Panc1 (cell line): ENCODE results near the gene SMAD3. TPM values are rescaled to one million over a fixed set of nuclear protein-coding genes. Genes with fewer than 3 reads are reported as not detected.

Experiments used
- ATAC-seq: fragments of 200-7000 bp; cut with Tn5 transposase; 2 replicates; pipeline ENCODE4 v1.9.1; 2020; ENCODE audit warnings: mild to moderate bottlenecking, moderate library complexity
- BruUV-seq: library from RNA; stranded (reverse); fragments of 400-500 nt; replicated peaks from 2 replicates; lab custom pipeline; 2021; lab: Mats Ljungman, UMichigan
- CTCF ChIA-PET: fragments of 300-600 bp; sonication (Branson Sonifier 250); formaldehyde crosslinking; loops from one replicate; lab custom pipeline; 2022; ENCODE audit warnings: antibody characterized with exemption; lab: Charles Lee
- POLR2A ChIA-PET: fragments of 300-600 bp; sonication (Branson Sonifier 250); formaldehyde crosslinking; loops from one replicate; lab custom pipeline; 2022; ENCODE audit warnings: antibody characterized with exemption; lab: Charles Lee
- DNase-seq: peaks from one replicate; pipeline ENCODE4 v3.0.0-alpha.2; 2010; ENCODE audit warnings: low read depth, low spot score
- H3K27ac ChIP-seq: 2 replicates; pipeline ENCODE4 v1.5.1; 2011; ENCODE audit warnings: mild to moderate bottlenecking, low read length, inconsistent platforms
- H3K27me3 ChIP-seq: fragments of 200-500 bp; sonication (Bioruptor generic); 2 replicates; pipeline ENCODE4 v1.6.0; 2014; ENCODE audit warnings: low read length, inconsistent platforms; ENCODE audit not compliant: control insufficient read depth, insufficient read depth
- H3K36me3 ChIP-seq: fragments of 200-500 bp; sonication (Bioruptor generic); 2 replicates; pipeline ENCODE4 v1.5.1; 2014; ENCODE audit warnings: inconsistent platforms, mild to moderate bottlenecking, low read length, moderate library complexity; ENCODE audit not compliant: control insufficient read depth, insufficient read depth
- H3K4me1 ChIP-seq: 2 replicates; pipeline ENCODE4 v1.5.1; 2011; ENCODE audit warnings: inconsistent platforms, mild to moderate bottlenecking, low read length, moderate library complexity; ENCODE audit not compliant: control insufficient read depth, insufficient read depth
- H3K4me3 ChIP-seq, 2 experiments: 2 replicates each; pipeline ENCODE4 v1.5.1; 2011 to 2012; ENCODE audit warnings: low read depth in 2 of 2, low read length in 2 of 2, mild to moderate bottlenecking in 2 of 2, inconsistent platforms in 1 of 2, moderate library complexity in 1 of 2
- H3K9me3 ChIP-seq: fragments of 200-500 bp; sonication (Bioruptor generic); 2 replicates; pipeline ENCODE4 v1.5.1; 2014; ENCODE audit warnings: low read depth, mild to moderate bottlenecking, inconsistent platforms, low read length, moderate library complexity; ENCODE audit not compliant: control insufficient read depth, insufficient read depth
- POLR2AphosphoS5 ChIP-seq: IDR thresholded peaks from 2 replicates; pipeline ENCODE4 v1.6.1; 2012; ENCODE audit warnings: mild to moderate bottlenecking, low read depth, low read length, moderate library complexity
- SIN3A ChIP-seq: IDR thresholded peaks from 2 replicates; pipeline ENCODE4 v1.6.1; 2012; ENCODE audit warnings: low read depth, mild to moderate bottlenecking, low read length, moderate library complexity, borderline replicate concordance; ENCODE audit not compliant: insufficient read depth
- TCF7L2 ChIP-seq: IDR thresholded peaks from 2 replicates; pipeline ENCODE4 v1.6.1; 2011; ENCODE audit warnings: mild to moderate bottlenecking, low read depth, low read length, inconsistent platforms
- in situ Hi-C: cut with HindIII; loops from 2 replicates; pipeline ENCODE4 v1.10.0; 2016; ENCODE audit warnings: low sequenced_read_pairs, low pct_unique_long_range_greater_than_20kb
- intact Hi-C: fragments of 100-400 bp; cut with micrococcal nuclease; formaldehyde crosslinking; loops from one replicate; pipeline ENCODE4 v1.10.0; 2022; ENCODE audit not compliant: unreplicated experiment
- total RNA-seq: library from RNA; stranded (reverse); gene quantifications from one replicate; pipeline ENCODE4 v1.2.1, GENCODE V29; 2021; ENCODE audit not compliant: unreplicated experiment
- TF ChIP-seq, protein P1 (sequence below), 2 experiments: IDR thresholded peaks; 2 replicates each; pipeline ENCODE4 v1.6.1; 2011 to 2012; ENCODE audit warnings: low read depth in 2 of 2, control low read depth in 1 of 2, low read length in 1 of 2, mild to moderate bottlenecking in 1 of 2, moderate library complexity in 1 of 2; ENCODE audit not compliant: insufficient read depth in 1 of 2
- TF ChIP-seq, protein P2 (sequence below): fragments of 450-650 bp; IDR thresholded peaks from 2 replicates; pipeline ENCODE4 v1.5.1; 2017; ENCODE audit warnings: mild to moderate bottlenecking

Gene SMAD3
- total RNA-seq, 1 experiment from 2014 or later = 394 TPM

DNA sequence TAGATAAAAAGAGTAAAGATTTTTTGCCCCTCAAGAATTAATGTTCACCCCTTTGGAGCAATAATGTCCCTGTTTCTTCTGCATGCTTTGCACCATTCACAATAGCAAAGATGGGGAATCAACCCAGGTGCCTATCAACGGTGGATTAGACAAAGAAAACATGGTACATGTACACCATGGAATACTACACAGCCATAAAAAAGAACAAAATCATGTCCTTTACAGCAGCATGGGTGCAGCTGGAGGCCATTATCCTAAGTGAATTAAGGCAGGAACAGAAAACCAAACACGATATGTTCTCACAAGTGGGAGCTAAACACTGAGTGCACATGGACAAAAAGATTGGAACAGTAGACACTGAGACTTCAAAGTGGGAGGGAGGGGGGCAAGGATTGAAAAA is 153.9 kb downstream of the SMAD3 start:
- H3K27me3 ChIP-seq = no peaks in the 10 kb centered on the region
- no TSS peak for BruUV-seq
- no peak for DNase-seq
- ChIA-PET CTCF (no interaction called here), POLR2A (no interaction called here)
- no peaks in the 10 kb centered on the region for H3K36me3 ChIP-seq
- ATAC-seq = no peak
- no peak overlapping the region for H3K27ac ChIP-seq
- no peaks in the 10 kb centered on the region for H3K9me3 ChIP-seq
- H3K4me3 ChIP-seq = no peak overlapping the region
- in situ Hi-C loops = no loop called here
- TF ChIP-seq SIN3A (no peak), TCF7L2 (no peak), POLR2AphosphoS5 (no peak)
- TF ChIP-seq, protein P1, sequence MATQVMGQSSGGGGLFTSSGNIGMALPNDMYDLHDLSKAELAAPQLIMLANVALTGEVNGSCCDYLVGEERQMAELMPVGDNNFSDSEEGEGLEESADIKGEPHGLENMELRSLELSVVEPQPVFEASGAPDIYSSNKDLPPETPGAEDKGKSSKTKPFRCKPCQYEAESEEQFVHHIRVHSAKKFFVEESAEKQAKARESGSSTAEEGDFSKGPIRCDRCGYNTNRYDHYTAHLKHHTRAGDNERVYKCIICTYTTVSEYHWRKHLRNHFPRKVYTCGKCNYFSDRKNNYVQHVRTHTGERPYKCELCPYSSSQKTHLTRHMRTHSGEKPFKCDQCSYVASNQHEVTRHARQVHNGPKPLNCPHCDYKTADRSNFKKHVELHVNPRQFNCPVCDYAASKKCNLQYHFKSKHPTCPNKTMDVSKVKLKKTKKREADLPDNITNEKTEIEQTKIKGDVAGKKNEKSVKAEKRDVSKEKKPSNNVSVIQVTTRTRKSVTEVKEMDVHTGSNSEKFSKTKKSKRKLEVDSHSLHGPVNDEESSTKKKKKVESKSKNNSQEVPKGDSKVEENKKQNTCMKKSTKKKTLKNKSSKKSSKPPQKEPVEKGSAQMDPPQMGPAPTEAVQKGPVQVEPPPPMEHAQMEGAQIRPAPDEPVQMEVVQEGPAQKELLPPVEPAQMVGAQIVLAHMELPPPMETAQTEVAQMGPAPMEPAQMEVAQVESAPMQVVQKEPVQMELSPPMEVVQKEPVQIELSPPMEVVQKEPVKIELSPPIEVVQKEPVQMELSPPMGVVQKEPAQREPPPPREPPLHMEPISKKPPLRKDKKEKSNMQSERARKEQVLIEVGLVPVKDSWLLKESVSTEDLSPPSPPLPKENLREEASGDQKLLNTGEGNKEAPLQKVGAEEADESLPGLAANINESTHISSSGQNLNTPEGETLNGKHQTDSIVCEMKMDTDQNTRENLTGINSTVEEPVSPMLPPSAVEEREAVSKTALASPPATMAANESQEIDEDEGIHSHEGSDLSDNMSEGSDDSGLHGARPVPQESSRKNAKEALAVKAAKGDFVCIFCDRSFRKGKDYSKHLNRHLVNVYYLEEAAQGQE (IDR thresholded peaks at IDR 0.05; ENCODE audit: insufficient read depth in 1 of 2, low read depth in 2 of 2, low read length in 1 of 2) = no peak
- TF ChIP-seq, protein P2, sequence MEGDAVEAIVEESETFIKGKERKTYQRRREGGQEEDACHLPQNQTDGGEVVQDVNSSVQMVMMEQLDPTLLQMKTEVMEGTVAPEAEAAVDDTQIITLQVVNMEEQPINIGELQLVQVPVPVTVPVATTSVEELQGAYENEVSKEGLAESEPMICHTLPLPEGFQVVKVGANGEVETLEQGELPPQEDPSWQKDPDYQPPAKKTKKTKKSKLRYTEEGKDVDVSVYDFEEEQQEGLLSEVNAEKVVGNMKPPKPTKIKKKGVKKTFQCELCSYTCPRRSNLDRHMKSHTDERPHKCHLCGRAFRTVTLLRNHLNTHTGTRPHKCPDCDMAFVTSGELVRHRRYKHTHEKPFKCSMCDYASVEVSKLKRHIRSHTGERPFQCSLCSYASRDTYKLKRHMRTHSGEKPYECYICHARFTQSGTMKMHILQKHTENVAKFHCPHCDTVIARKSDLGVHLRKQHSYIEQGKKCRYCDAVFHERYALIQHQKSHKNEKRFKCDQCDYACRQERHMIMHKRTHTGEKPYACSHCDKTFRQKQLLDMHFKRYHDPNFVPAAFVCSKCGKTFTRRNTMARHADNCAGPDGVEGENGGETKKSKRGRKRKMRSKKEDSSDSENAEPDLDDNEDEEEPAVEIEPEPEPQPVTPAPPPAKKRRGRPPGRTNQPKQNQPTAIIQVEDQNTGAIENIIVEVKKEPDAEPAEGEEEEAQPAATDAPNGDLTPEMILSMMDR = no peak
- no peaks in the 10 kb centered on the region for H3K4me1 ChIP-seq
- intact Hi-C loops = no loop called here

DNA sequence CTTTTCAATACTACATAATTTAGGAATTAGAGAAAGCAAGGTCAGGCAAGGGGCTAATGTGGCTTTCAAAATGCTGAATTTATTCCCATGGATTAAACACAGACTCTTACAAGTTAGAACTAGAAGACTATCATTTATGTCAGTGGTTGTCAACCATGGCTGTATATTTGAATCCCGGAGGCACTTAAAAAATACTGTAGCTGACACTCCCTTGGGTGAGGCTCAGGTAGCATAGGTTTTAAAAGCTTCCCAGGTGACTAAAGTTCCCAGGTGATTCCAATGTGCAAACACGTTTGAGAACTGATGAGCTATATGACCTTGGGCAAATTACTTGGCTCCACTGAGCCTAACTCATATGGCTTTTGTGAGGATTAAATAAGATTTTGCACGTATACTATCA is 159.5 kb downstream of the SMAD3 start:
- no peaks in the 10 kb centered on the region for H3K27me3 ChIP-seq
- no peaks in the 10 kb centered on the region for H3K4me1 ChIP-seq
- H3K4me3 ChIP-seq = no peak overlapping the region
- no TSS peak for BruUV-seq
- ATAC-seq (no peak), DNase-seq (no peak)
- no peaks in the 10 kb centered on the region for H3K9me3 ChIP-seq
- ChIA-PET CTCF (interaction anchor here (0.7 kb wide), 1 partner anchor 259 kb away, joined by 10 read pairs; no protein-coding TSS in a partner anchor), POLR2A (no interaction called here)
- no peak overlapping the region for H3K27ac ChIP-seq
- TF ChIP-seq, protein P1 (IDR thresholded peaks at IDR 0.05; ENCODE audit: insufficient read depth in 1 of 2, low read depth in 2 of 2, low read length in 1 of 2) = no peak
- TF ChIP-seq TCF7L2 = no peak
- no peak for TF ChIP-seq POLR2AphosphoS5
- TF ChIP-seq, protein P2 = no peak
- TF ChIP-seq SIN3A = no peak
- in situ Hi-C loops (no loop called here), intact Hi-C loops (no loop called here)
- peaks cover 8% of the 10 kb centered on the region; the same call in 1 of the 2 replicates for H3K36me3 ChIP-seq
